ENCODE measurements around the gene CNTNAP1. TPM values are rescaled to one million over a fixed set of nuclear protein-coding genes. Genes with fewer than 3 reads are reported as not detected.

The CNTNAP1 gene
- total and polyA plus RNA-seq, 9 of the 15 experiments (the other 6 are each of a cell fraction or from before 2014, with no cell fraction given): 0.10 to 1.8 (median 0.62) TPM

DNA sequence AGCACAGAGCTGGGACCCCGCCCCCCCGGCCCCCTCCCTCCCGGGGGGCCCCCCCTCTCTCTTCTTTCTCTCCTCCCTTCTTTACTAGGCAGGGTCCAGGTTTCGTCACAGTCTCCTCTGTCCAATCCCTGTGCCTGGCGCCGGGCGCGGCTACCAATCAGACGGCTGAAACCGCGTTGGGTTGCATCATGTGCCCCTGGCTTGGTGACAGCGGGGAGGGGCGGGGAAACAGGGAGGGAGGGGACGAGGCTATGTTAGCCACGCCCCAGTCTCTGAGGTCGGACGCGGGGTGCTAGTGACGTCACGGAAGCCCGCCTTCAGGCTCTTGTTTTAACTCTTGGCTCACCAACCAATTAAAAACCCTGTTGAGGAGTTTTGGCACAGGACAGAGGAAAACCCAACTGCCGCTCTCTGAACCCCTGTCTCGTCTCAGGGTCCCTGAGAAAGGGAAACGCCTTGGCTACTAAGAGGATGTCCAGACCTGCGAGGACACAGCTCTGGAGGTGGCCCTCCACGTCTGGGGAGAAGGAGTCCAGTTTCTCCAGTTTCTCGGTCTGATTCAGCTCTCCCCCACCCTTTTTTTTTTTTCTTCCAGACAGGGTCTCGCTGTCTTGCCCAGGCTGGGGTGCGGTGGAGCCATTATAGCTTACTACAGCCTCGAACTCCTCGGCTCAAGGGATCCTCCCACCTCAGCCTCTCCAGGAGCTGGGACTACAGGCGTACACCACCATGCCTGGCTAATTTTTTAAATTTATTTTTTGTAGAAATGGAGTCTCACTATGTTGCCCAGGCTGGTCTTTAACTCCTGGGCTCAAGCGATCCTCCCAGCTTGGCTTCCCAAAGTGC is 5.1 kb upstream of the CNTNAP1 start (continued):
- TF ChIP-seq RB1 (IDR thresholded peaks at IDR 0.05; ENCODE audit: low read depth) (peak; percentile 36; the same call in 1 of the 2 replicates), CHD4 (IDR thresholded peaks at IDR 0.05; ENCODE audit: insufficient read depth, insufficient replicate concordance, low read depth, low read length, poor library complexity, severe bottlenecking) (peak; percentile 54), NR1H2 (CRISPR knock-in tag; IDR thresholded peaks at IDR 0.05) (no peak), HDAC2 (IDR thresholded peaks at IDR 0.05) (peak; percentile 56; the same call in 1 of the 2 replicates), RFX5 (IDR thresholded peaks at IDR 0.05; ENCODE audit: low read depth, low read length) (peak; percentile 81)
- TF ChIP-seq, protein P1, sequence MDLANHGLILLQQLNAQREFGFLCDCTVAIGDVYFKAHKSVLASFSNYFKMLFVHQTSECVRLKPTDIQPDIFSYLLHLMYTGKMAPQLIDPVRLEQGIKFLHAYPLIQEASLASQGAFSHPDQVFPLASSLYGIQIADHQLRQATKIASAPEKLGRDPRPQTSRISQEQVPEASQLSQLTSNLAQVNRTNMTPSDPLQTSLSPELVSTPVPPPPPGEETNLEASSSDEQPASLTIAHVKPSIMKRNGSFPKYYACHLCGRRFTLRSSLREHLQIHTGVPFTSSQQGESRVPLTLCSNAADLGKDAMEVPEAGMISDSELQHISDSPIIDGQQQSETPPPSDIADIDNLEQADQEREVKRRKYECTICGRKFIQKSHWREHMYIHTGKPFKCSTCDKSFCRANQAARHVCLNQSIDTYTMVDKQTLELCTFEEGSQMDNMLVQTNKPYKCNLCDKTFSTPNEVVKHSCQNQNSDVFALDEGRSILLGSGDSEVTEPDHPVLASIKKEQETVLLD (IDR thresholded peaks at IDR 0.05): 0 out of 2 replicates have a peak, but pooled peaks have one; percentile 44
- TF ChIP-seq, protein P2, sequence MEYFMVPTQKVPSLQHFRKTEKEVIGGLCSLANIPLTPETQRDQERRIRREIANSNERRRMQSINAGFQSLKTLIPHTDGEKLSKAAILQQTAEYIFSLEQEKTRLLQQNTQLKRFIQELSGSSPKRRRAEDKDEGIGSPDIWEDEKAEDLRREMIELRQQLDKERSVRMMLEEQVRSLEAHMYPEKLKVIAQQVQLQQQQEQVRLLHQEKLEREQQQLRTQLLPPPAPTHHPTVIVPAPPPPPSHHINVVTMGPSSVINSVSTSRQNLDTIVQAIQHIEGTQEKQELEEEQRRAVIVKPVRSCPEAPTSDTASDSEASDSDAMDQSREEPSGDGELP (CRISPR knock-in tag; IDR thresholded peaks at IDR 0.05; ENCODE audit: borderline replicate concordance): peak; percentile 41; the same call in 1 of the 2 replicates
- TF ChIP-seq, protein P3, sequence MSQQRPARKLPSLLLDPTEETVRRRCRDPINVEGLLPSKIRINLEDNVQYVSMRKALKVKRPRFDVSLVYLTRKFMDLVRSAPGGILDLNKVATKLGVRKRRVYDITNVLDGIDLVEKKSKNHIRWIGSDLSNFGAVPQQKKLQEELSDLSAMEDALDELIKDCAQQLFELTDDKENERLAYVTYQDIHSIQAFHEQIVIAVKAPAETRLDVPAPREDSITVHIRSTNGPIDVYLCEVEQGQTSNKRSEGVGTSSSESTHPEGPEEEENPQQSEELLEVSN (IDR thresholded peaks at IDR 0.05; ENCODE audit: borderline replicate concordance in 1 of 2, extremely low read depth in 1 of 2, insufficient read depth in 1 of 2, insufficient read length in 1 of 2, low read depth in 1 of 2, low read length in 1 of 2, poor library complexity in 1 of 2, severe bottlenecking in 1 of 2): peak in 1 of 2 experiments; percentile 78
- TF ChIP-seq, protein P4, sequence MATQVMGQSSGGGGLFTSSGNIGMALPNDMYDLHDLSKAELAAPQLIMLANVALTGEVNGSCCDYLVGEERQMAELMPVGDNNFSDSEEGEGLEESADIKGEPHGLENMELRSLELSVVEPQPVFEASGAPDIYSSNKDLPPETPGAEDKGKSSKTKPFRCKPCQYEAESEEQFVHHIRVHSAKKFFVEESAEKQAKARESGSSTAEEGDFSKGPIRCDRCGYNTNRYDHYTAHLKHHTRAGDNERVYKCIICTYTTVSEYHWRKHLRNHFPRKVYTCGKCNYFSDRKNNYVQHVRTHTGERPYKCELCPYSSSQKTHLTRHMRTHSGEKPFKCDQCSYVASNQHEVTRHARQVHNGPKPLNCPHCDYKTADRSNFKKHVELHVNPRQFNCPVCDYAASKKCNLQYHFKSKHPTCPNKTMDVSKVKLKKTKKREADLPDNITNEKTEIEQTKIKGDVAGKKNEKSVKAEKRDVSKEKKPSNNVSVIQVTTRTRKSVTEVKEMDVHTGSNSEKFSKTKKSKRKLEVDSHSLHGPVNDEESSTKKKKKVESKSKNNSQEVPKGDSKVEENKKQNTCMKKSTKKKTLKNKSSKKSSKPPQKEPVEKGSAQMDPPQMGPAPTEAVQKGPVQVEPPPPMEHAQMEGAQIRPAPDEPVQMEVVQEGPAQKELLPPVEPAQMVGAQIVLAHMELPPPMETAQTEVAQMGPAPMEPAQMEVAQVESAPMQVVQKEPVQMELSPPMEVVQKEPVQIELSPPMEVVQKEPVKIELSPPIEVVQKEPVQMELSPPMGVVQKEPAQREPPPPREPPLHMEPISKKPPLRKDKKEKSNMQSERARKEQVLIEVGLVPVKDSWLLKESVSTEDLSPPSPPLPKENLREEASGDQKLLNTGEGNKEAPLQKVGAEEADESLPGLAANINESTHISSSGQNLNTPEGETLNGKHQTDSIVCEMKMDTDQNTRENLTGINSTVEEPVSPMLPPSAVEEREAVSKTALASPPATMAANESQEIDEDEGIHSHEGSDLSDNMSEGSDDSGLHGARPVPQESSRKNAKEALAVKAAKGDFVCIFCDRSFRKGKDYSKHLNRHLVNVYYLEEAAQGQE (IDR thresholded peaks at IDR 0.05; ENCODE audit: borderline replicate concordance): peak; percentile 42
- TF ChIP-seq, protein P4 (CRISPR knock-in tag; IDR thresholded peaks at IDR 0.05; ENCODE audit: low read depth): no peak
- TF ChIP-seq, protein P5, sequence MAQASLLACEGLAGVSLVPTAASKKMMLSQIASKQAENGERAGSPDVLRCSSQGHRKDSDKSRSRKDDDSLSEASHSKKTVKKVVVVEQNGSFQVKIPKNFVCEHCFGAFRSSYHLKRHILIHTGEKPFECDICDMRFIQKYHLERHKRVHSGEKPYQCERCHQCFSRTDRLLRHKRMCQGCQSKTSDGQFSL (CRISPR knock-in tag; IDR thresholded peaks at IDR 0.05): no peak
- TF ChIP-seq, protein P5 (tag; IDR thresholded peaks at IDR 0.05): peak in 1 of 2 experiments; percentile 77; a peak in 1 of 4 replicates

Data from K562 (cell line).